CD14-positive monocyte (primary cell): Measurements from ENCODE around the gene TERT. TPM values are rescaled to one million over a fixed set of nuclear protein-coding genes. Genes with fewer than 3 reads are reported as not detected.

ENCODE experiments used
- DNase-seq, 3 donors: peaks; one replicate each; pipeline ENCODE4 v3.0.0-alpha.2; 2011 to 2022
- H2AFZ ChIP-seq: 2 replicates; pipeline ENCODE4 v1.6.0; 2012; ENCODE audit warnings: mild to moderate bottlenecking, low read depth, low read length, inconsistent platforms; ENCODE audit not compliant: insufficient read depth, poor library complexity, severe bottlenecking
- H3K27ac ChIP-seq, 2 donors: 1 replicate in 1 of 2; 2 replicates in 1 of 2; pipeline ENCODE4 v1.5.1; 2012 to 2013; ENCODE audit warnings: low read length in 2 of 2, control low read depth in 1 of 2, inconsistent platforms in 1 of 2, low read depth in 1 of 2, mild to moderate bottlenecking in 1 of 2
- H3K27me3 ChIP-seq, 2 donors: one replicate each; pipeline versions ENCODE4 v1.6.0 to v1.6.1; 2011 to 2013; ENCODE audit warnings: low read length in 2 of 2; ENCODE audit not compliant: control insufficient read depth in 2 of 2, insufficient read depth in 2 of 2
- H3K36me3 ChIP-seq, 2 donors: replicated peaks in 1 of 2; 1 replicate in 1 of 2; 2 replicates in 1 of 2; pipeline versions ENCODE4 v1.5.1 to v1.6.1; 2012 to 2013; ENCODE audit warnings: low read length in 2 of 2, control low read depth in 1 of 2, inconsistent platforms in 1 of 2, mild to moderate bottlenecking in 1 of 2; ENCODE audit not compliant: insufficient read depth in 2 of 2, control insufficient read depth in 1 of 2
- H3K4me1 ChIP-seq, 2 donors: 1 replicate in 1 of 2; 2 replicates in 1 of 2; pipeline versions ENCODE4 v1.5.1 to v1.6.1; 2012 to 2013; ENCODE audit warnings: low read length in 2 of 2, control low read depth in 1 of 2, inconsistent platforms in 1 of 2, mild to moderate bottlenecking in 1 of 2, moderate library complexity in 1 of 2; ENCODE audit not compliant: insufficient read depth in 2 of 2, control insufficient read depth in 1 of 2
- H3K4me2 ChIP-seq: replicated peaks from 2 replicates; pipeline ENCODE3; 2012; ENCODE audit warnings: low read length, moderate library complexity, mild to moderate bottlenecking; ENCODE audit not compliant: poor library complexity, severe bottlenecking; ENCODE audit errors: extremely low read depth
- H3K4me3 ChIP-seq, 3 experiments: fragments of 200-600 bp in 1 of 3; sonication (generic) in 1 of 3; replicated peaks in 1 of 3; 1 replicate in 2 of 3; 2 replicates in 1 of 3; pipeline ENCODE4 v1.5.1; 2011 to 2013; ENCODE audit warnings: low read length in 3 of 3, mild to moderate bottlenecking in 3 of 3, control low read depth in 2 of 3, low read depth in 2 of 3, inconsistent platforms in 1 of 3, moderate library complexity in 1 of 3
- H3K79me2 ChIP-seq: 2 replicates; pipeline ENCODE4 v1.6.0; 2012; ENCODE audit warnings: mild to moderate bottlenecking, control low read depth, inconsistent platforms, low read length, moderate library complexity; ENCODE audit not compliant: insufficient read depth
- H3K9ac ChIP-seq: 2 replicates; pipeline ENCODE4 v1.6.0; 2017; ENCODE audit warnings: low read length, mild to moderate bottlenecking; ENCODE audit not compliant: insufficient read depth, poor library complexity, severe bottlenecking
- H3K9me3 ChIP-seq, 2 donors: replicated peaks in 1 of 2; 1 replicate in 1 of 2; 2 replicates in 1 of 2; pipeline versions ENCODE4 v1.5.1 to v1.6.1; 2012 to 2013; ENCODE audit warnings: low read length in 2 of 2, control low read depth in 1 of 2; ENCODE audit not compliant: control insufficient read depth in 1 of 2, insufficient read depth in 1 of 2
- H4K20me1 ChIP-seq: 2 replicates; pipeline ENCODE4 v1.6.0; 2012; ENCODE audit warnings: mild to moderate bottlenecking, low read length, control low read depth, moderate library complexity; ENCODE audit not compliant: insufficient read depth
- H3K27ac Mint-ChIP-seq, 7 donors: one replicate each; pipeline ENCODE4 v1.8.0; 2020; ENCODE audit warnings: mild to moderate bottlenecking in 7 of 7, mixed read lengths in 7 of 7, moderate library complexity in 6 of 7, inconsistent platforms in 2 of 7
- H3K27me3 Mint-ChIP-seq, 3 donors: one replicate each; pipeline ENCODE4 v1.8.0; 2021 to 2022; ENCODE audit warnings: low read depth in 3 of 3, mild to moderate bottlenecking in 3 of 3, mixed read lengths in 3 of 3, moderate library complexity in 3 of 3, inconsistent platforms in 1 of 3
- H3K36me3 Mint-ChIP-seq, 2 donors: one replicate each; pipeline ENCODE4 v1.8.0; 2020; ENCODE audit warnings: mixed read lengths in 2 of 2, inconsistent platforms in 1 of 2, mild to moderate bottlenecking in 1 of 2
- H3K4me1 Mint-ChIP-seq: one replicate; pipeline ENCODE4 v1.8.0; 2020; ENCODE audit warnings: mild to moderate bottlenecking, mixed read lengths
- H3K4me3 Mint-ChIP-seq, 2 donors: one replicate each; pipeline ENCODE4 v1.8.0; 2020; ENCODE audit warnings: mild to moderate bottlenecking in 2 of 2, mixed read lengths in 2 of 2, moderate library complexity in 1 of 2
- H3K9me3 Mint-ChIP-seq, 7 donors: one replicate each; pipeline ENCODE4 v1.8.0; 2020 to 2022; ENCODE audit warnings: mixed read lengths in 7 of 7, mild to moderate bottlenecking in 6 of 7, moderate library complexity in 6 of 7, inconsistent platforms in 2 of 7
- CTCF ChIP-seq: fragments of 200-600 bp; IDR thresholded peaks from one replicate; pipeline ENCODE4 v1.8.0; 2022; ENCODE audit warnings: antibody characterized with exemption, mild to moderate bottlenecking
- WGBS: methylation state at CpG from one replicate; pipeline ENCODE4 v1.1.5; 2013; ENCODE audit warnings: missing lambda C conversion rate; ENCODE audit not compliant: insufficient coverage; 5-methylcytosine and 5-hydroxymethylcytosine counted together
- intact Hi-C, 2 donors: fragments of 100-400 bp; cut with micrococcal nuclease; formaldehyde crosslinking; loops; one replicate each; pipeline versions ENCODE4 v1.15.0 to v1.15.1; 2023
- polyA plus RNA-seq, 3 donors: library from polyadenylated mRNA; depleted of rRNA in 1 of 3; unstranded in 2 of 3; stranded (reverse) in 1 of 3; fragments of 300-500 nt in 2 of 3; fragments of >200 nt in 1 of 3; fragmentation: Illumina TruSeq in 2 of 3; gene quantifications; 1 replicate in 2 of 3; 2 replicates in 1 of 3; pipeline ENCODE4 v1.2.3, GENCODE V29; 2012 to 2021

The TERT gene
- polyA plus RNA-seq, 3 donors = not detected

DNA sequence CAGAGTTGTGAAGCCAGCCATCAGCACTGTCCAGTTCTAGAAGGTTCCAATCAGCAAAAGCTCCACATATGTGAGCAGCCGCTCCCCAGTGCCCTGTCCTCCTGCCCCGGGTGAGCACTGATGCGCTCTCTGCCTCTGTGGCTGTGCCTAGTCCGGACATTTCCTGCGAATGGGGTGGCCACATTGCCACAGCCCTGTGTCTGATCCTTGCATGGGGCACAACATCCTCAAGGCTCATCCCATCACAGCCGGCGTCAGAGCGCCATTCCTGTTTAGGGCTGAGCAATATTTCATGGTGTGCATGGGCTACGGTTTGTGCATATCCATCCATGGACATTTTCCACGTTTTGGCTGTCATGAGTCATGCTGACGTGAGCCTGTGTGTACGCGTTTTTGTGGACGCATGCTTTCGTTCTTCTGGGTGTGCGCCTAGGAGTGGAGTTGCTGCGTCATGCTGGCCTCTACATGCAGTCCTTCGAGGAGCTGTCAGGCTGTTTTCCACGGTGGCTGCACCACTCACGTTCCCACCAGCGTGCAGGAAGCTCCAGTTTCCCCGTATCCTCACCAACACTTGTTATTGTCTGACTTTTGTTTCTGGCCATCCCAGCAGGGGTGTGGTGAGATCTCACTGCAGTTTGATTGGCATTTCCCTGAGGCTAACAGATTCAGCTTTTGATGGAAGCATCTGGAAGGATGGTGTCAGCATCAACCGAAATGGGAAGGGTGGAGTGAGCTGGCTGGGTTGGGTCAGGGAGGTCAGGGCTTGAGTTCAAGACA is 79.4 kb downstream of the TERT start:
- no peak for TF ChIP-seq CTCF
- Histone ChIP-seq H3K9ac (no peak overlapping the region), H3K4me3 (no peak overlapping the region), H3K9me3 (peaks cover 0 to 10% of the 10 kb centered on the region in 2 donors), H2AFZ (no peak overlapping the region), H3K27ac (no peak overlapping the region), H3K79me2 (no peaks in the 10 kb centered on the region), H3K4me2 (no peak overlapping the region), H4K20me1 (no peaks in the 10 kb centered on the region), H3K27me3 (no peaks in the 10 kb centered on the region), H3K4me1 (no peaks in the 10 kb centered on the region), H3K36me3 (no peaks in the 10 kb centered on the region)
- Mint-ChIP-seq H3K4me1 (no peaks in the 10 kb centered on the region), H3K4me3 (no peak overlapping the region), H3K36me3 (no peaks in the 10 kb centered on the region), H3K9me3 (peaks cover 3 to 13% (median 4%) of the 10 kb centered on the region in 7 donors), H3K27ac (no peak overlapping the region), H3K27me3 (peaks cover 0 to 10% (median 9%) of the 10 kb centered on the region in 3 donors)
- 94% methylated on average over 18 of the region's 23 CpGs for WGBS
- no peak for DNase-seq
- intact Hi-C loops = no loop called here

GRCh38 chr5:1214936-1215220 is 80.0 kb downstream of the TERT start:
- no peaks in the 10 kb centered on the region for H3K4me1 ChIP-seq
- H3K9me3 ChIP-seq = peaks cover 0 to 10% of the 10 kb centered on the region in 2 donors
- 94% methylated on average over 1 of the region's 2 CpGs for WGBS
- Mint-ChIP-seq H3K27ac (no peak overlapping the region), H3K27me3 (peaks cover 0 to 12% (median 8%) of the 10 kb centered on the region in 3 donors), H3K4me3 (no peak overlapping the region), H3K4me1 (no peaks in the 10 kb centered on the region), H3K36me3 (no peaks in the 10 kb centered on the region), H3K9me3 (peaks cover 3 to 13% (median 4%) of the 10 kb centered on the region in 7 donors)
- H3K27me3 ChIP-seq = no peaks in the 10 kb centered on the region
- no peak overlapping the region for H3K4me3 ChIP-seq
- intact Hi-C loops = no loop called here
- TF ChIP-seq CTCF = no peak
- no peaks in the 10 kb centered on the region for H4K20me1 ChIP-seq
- H2AFZ ChIP-seq = no peak overlapping the region
- no peak overlapping the region for H3K9ac ChIP-seq
- no peaks in the 10 kb centered on the region for H3K36me3 ChIP-seq
- H3K27ac ChIP-seq = no peak overlapping the region
- no peak for DNase-seq
- H3K79me2 ChIP-seq = no peaks in the 10 kb centered on the region
- H3K4me2 ChIP-seq = no peak overlapping the region
